CD14-positive monocyte (primary cell): ENCODE results near the gene SPTSSB. TPM values are rescaled to one million over a fixed set of nuclear protein-coding genes. Genes with fewer than 3 reads are reported as not detected.

ENCODE experiments used
- DNase-seq, 3 donors: peaks; one replicate each; pipeline ENCODE4 v3.0.0-alpha.2; 2011 to 2022
- H2AFZ ChIP-seq: 2 replicates; pipeline ENCODE4 v1.6.0; 2012; ENCODE audit warnings: mild to moderate bottlenecking, low read depth, low read length, inconsistent platforms; ENCODE audit not compliant: insufficient read depth, poor library complexity, severe bottlenecking
- H3K27ac ChIP-seq, 2 donors: 1 replicate in 1 of 2; 2 replicates in 1 of 2; pipeline ENCODE4 v1.5.1; 2012 to 2013; ENCODE audit warnings: low read length in 2 of 2, control low read depth in 1 of 2, inconsistent platforms in 1 of 2, low read depth in 1 of 2, mild to moderate bottlenecking in 1 of 2
- H3K27me3 ChIP-seq, 2 donors: one replicate each; pipeline versions ENCODE4 v1.6.0 to v1.6.1; 2011 to 2013; ENCODE audit warnings: low read length in 2 of 2; ENCODE audit not compliant: control insufficient read depth in 2 of 2, insufficient read depth in 2 of 2
- H3K36me3 ChIP-seq, 2 donors: replicated peaks in 1 of 2; 1 replicate in 1 of 2; 2 replicates in 1 of 2; pipeline versions ENCODE4 v1.5.1 to v1.6.1; 2012 to 2013; ENCODE audit warnings: low read length in 2 of 2, control low read depth in 1 of 2, inconsistent platforms in 1 of 2, mild to moderate bottlenecking in 1 of 2; ENCODE audit not compliant: insufficient read depth in 2 of 2, control insufficient read depth in 1 of 2
- H3K4me1 ChIP-seq, 2 donors: 1 replicate in 1 of 2; 2 replicates in 1 of 2; pipeline versions ENCODE4 v1.5.1 to v1.6.1; 2012 to 2013; ENCODE audit warnings: low read length in 2 of 2, control low read depth in 1 of 2, inconsistent platforms in 1 of 2, mild to moderate bottlenecking in 1 of 2, moderate library complexity in 1 of 2; ENCODE audit not compliant: insufficient read depth in 2 of 2, control insufficient read depth in 1 of 2
- H3K4me2 ChIP-seq: replicated peaks from 2 replicates; pipeline ENCODE3; 2012; ENCODE audit warnings: low read length, moderate library complexity, mild to moderate bottlenecking; ENCODE audit not compliant: poor library complexity, severe bottlenecking; ENCODE audit errors: extremely low read depth
- H3K4me3 ChIP-seq, 3 experiments: fragments of 200-600 bp in 1 of 3; sonication (generic) in 1 of 3; replicated peaks in 1 of 3; 1 replicate in 2 of 3; 2 replicates in 1 of 3; pipeline ENCODE4 v1.5.1; 2011 to 2013; ENCODE audit warnings: low read length in 3 of 3, mild to moderate bottlenecking in 3 of 3, control low read depth in 2 of 3, low read depth in 2 of 3, inconsistent platforms in 1 of 3, moderate library complexity in 1 of 3
- H3K79me2 ChIP-seq: 2 replicates; pipeline ENCODE4 v1.6.0; 2012; ENCODE audit warnings: mild to moderate bottlenecking, control low read depth, inconsistent platforms, low read length, moderate library complexity; ENCODE audit not compliant: insufficient read depth
- H3K9ac ChIP-seq: 2 replicates; pipeline ENCODE4 v1.6.0; 2017; ENCODE audit warnings: low read length, mild to moderate bottlenecking; ENCODE audit not compliant: insufficient read depth, poor library complexity, severe bottlenecking
- H3K9me3 ChIP-seq, 2 donors: replicated peaks in 1 of 2; 1 replicate in 1 of 2; 2 replicates in 1 of 2; pipeline versions ENCODE4 v1.5.1 to v1.6.1; 2012 to 2013; ENCODE audit warnings: low read length in 2 of 2, control low read depth in 1 of 2; ENCODE audit not compliant: control insufficient read depth in 1 of 2, insufficient read depth in 1 of 2
- H4K20me1 ChIP-seq: 2 replicates; pipeline ENCODE4 v1.6.0; 2012; ENCODE audit warnings: mild to moderate bottlenecking, low read length, control low read depth, moderate library complexity; ENCODE audit not compliant: insufficient read depth
- H3K27ac Mint-ChIP-seq, 7 donors: one replicate each; pipeline ENCODE4 v1.8.0; 2020; ENCODE audit warnings: mild to moderate bottlenecking in 7 of 7, mixed read lengths in 7 of 7, moderate library complexity in 6 of 7, inconsistent platforms in 2 of 7
- H3K27me3 Mint-ChIP-seq, 3 donors: one replicate each; pipeline ENCODE4 v1.8.0; 2021 to 2022; ENCODE audit warnings: low read depth in 3 of 3, mild to moderate bottlenecking in 3 of 3, mixed read lengths in 3 of 3, moderate library complexity in 3 of 3, inconsistent platforms in 1 of 3
- H3K36me3 Mint-ChIP-seq, 2 donors: one replicate each; pipeline ENCODE4 v1.8.0; 2020; ENCODE audit warnings: mixed read lengths in 2 of 2, inconsistent platforms in 1 of 2, mild to moderate bottlenecking in 1 of 2
- H3K4me1 Mint-ChIP-seq: one replicate; pipeline ENCODE4 v1.8.0; 2020; ENCODE audit warnings: mild to moderate bottlenecking, mixed read lengths
- H3K4me3 Mint-ChIP-seq, 2 donors: one replicate each; pipeline ENCODE4 v1.8.0; 2020; ENCODE audit warnings: mild to moderate bottlenecking in 2 of 2, mixed read lengths in 2 of 2, moderate library complexity in 1 of 2
- H3K9me3 Mint-ChIP-seq, 7 donors: one replicate each; pipeline ENCODE4 v1.8.0; 2020 to 2022; ENCODE audit warnings: mixed read lengths in 7 of 7, mild to moderate bottlenecking in 6 of 7, moderate library complexity in 6 of 7, inconsistent platforms in 2 of 7
- WGBS: methylation state at CpG from one replicate; pipeline ENCODE4 v1.1.5; 2013; ENCODE audit warnings: missing lambda C conversion rate; ENCODE audit not compliant: insufficient coverage; 5-methylcytosine and 5-hydroxymethylcytosine counted together
- intact Hi-C, 2 donors: fragments of 100-400 bp; cut with micrococcal nuclease; formaldehyde crosslinking; loops; one replicate each; pipeline versions ENCODE4 v1.15.0 to v1.15.1; 2023
- polyA plus RNA-seq, 3 donors: library from polyadenylated mRNA; depleted of rRNA in 1 of 3; unstranded in 2 of 3; stranded (reverse) in 1 of 3; fragments of 300-500 nt in 2 of 3; fragments of >200 nt in 1 of 3; fragmentation: Illumina TruSeq in 2 of 3; gene quantifications; 1 replicate in 2 of 3; 2 replicates in 1 of 3; pipeline ENCODE4 v1.2.3, GENCODE V29; 2012 to 2021
- TF ChIP-seq, protein P1 (sequence below): fragments of 200-600 bp; IDR thresholded peaks from one replicate; pipeline ENCODE4 v1.8.0; 2022; ENCODE audit warnings: antibody characterized with exemption, mild to moderate bottlenecking

The SPTSSB gene
- polyA plus RNA-seq, 3 donors: not detected

GRCh38 chr3:161333696-161334095 lies 37.6 kb downstream of the SPTSSB start:
- Histone ChIP-seq H2AFZ (no peak overlapping the region), H3K36me3 (no peaks in the 10 kb centered on the region), H3K79me2 (no peaks in the 10 kb centered on the region), H3K4me1 (peaks cover 7 to 8% of the 10 kb centered on the region in 2 donors), H3K27ac (no peak overlapping the region), H4K20me1 (no peaks in the 10 kb centered on the region), H3K9me3 (no peaks in the 10 kb centered on the region), H3K4me2 (no peak overlapping the region), H3K4me3 (no peak overlapping the region), H3K27me3 (peaks cover 0 to 2% of the 10 kb centered on the region in 2 donors), H3K9ac (no peak overlapping the region)
- Mint-ChIP-seq H3K36me3 (no peaks in the 10 kb centered on the region), H3K4me3 (no peak overlapping the region), H3K27me3 (peaks cover 0 to 1% (median 0%) of the 10 kb centered on the region in 3 donors), H3K4me1 (peaks cover 13% of the 10 kb centered on the region), H3K27ac (peak overlapping the region in 1 of 7 donors; percentile 17), H3K9me3 (no peaks in the 10 kb centered on the region)
- TF ChIP-seq, protein P1, sequence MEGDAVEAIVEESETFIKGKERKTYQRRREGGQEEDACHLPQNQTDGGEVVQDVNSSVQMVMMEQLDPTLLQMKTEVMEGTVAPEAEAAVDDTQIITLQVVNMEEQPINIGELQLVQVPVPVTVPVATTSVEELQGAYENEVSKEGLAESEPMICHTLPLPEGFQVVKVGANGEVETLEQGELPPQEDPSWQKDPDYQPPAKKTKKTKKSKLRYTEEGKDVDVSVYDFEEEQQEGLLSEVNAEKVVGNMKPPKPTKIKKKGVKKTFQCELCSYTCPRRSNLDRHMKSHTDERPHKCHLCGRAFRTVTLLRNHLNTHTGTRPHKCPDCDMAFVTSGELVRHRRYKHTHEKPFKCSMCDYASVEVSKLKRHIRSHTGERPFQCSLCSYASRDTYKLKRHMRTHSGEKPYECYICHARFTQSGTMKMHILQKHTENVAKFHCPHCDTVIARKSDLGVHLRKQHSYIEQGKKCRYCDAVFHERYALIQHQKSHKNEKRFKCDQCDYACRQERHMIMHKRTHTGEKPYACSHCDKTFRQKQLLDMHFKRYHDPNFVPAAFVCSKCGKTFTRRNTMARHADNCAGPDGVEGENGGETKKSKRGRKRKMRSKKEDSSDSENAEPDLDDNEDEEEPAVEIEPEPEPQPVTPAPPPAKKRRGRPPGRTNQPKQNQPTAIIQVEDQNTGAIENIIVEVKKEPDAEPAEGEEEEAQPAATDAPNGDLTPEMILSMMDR: no peak
- intact Hi-C loops: no loop called here
- WGBS: no CpG with 5 or more reads among the region's 2 CpGs
- no peak for DNase-seq

DNA sequence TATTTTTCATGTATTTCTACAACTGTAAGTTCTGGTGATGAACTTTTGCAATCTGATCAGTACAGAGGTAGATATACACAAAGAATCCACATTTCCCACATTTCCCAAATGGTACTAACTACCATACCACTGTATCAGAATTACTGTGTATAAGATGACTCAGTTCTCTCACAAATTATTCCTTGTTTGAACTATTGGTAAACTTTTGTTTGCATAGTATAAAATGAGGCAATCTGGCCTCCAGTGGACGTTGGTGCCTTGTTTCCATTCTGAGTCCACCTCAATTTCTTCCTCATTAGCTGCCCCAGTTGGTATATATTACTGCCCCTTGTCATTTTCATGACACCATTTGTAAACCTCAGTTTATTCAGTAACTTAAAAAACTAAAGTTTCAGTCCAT lies 38.5 kb downstream of the SPTSSB start:
- WGBS: no CpG with 5 or more reads among the region's 1 CpG
- H3K27me3 Mint-ChIP-seq: peaks cover 0 to 1% (median 0%) of the 10 kb centered on the region in 3 donors

More for the DNA sequence above, 38.5 kb downstream of the SPTSSB start:
- no peaks in the 10 kb centered on the region for H3K9me3 Mint-ChIP-seq
- Histone ChIP-seq H3K9me3 (no peaks in the 10 kb centered on the region), H2AFZ (no peak overlapping the region), H3K4me3 (no peak overlapping the region), H3K27ac (no peak overlapping the region), H3K36me3 (no peaks in the 10 kb centered on the region), H3K9ac (no peak overlapping the region), H3K4me2 (no peak overlapping the region), H3K79me2 (no peaks in the 10 kb centered on the region), H3K4me1 (peaks cover 7 to 8% of the 10 kb centered on the region in 2 donors), H4K20me1 (no peaks in the 10 kb centered on the region), H3K27me3 (peaks cover 0 to 2% of the 10 kb centered on the region in 2 donors)
- H3K4me1 Mint-ChIP-seq: peaks cover 13% of the 10 kb centered on the region
- intact Hi-C loops: no loop called here
- H3K27ac Mint-ChIP-seq: no peak overlapping the region
- no peaks in the 10 kb centered on the region for H3K36me3 Mint-ChIP-seq
- DNase-seq: no peak
- no peak overlapping the region for H3K4me3 Mint-ChIP-seq
- TF ChIP-seq, protein P1: no peak
